BE2C (cell line): ENCODE measurements around the gene RTN4RL2.

Experiments used
- DNase-seq: peaks from one replicate; pipeline ENCODE4 v3.0.0-alpha.2; 2020
- H3K27me3 ChIP-seq: fragments of 250-450 bp; sonication (Bioruptor Pico); 2 replicates; pipeline ENCODE4 v1.5.1; 2020; ENCODE audit warnings: mild to moderate bottlenecking
- H3K36me3 ChIP-seq: fragments of 250-450 bp; sonication (Bioruptor Pico); 2 replicates; pipeline ENCODE4 v1.5.1; 2020; ENCODE audit warnings: mild to moderate bottlenecking
- H3K4me1 ChIP-seq: fragments of 250-450 bp; sonication (Bioruptor Pico); 2 replicates; pipeline ENCODE4 v1.5.1; 2020
- H3K4me3 ChIP-seq: 2 replicates; pipeline ENCODE4 v1.5.1; 2011; ENCODE audit warnings: low read depth, low read length
- H3K9me3 ChIP-seq: fragments of 250-450 bp; sonication (Bioruptor Pico); 2 replicates; pipeline ENCODE4 v1.5.1; 2020
- TF ChIP-seq, protein P1 (sequence below): IDR thresholded peaks from 2 replicates; pipeline ENCODE4 v1.5.1; 2012; ENCODE audit warnings: mild to moderate bottlenecking, low read depth, low read length

Gene RTN4RL2

DNA sequence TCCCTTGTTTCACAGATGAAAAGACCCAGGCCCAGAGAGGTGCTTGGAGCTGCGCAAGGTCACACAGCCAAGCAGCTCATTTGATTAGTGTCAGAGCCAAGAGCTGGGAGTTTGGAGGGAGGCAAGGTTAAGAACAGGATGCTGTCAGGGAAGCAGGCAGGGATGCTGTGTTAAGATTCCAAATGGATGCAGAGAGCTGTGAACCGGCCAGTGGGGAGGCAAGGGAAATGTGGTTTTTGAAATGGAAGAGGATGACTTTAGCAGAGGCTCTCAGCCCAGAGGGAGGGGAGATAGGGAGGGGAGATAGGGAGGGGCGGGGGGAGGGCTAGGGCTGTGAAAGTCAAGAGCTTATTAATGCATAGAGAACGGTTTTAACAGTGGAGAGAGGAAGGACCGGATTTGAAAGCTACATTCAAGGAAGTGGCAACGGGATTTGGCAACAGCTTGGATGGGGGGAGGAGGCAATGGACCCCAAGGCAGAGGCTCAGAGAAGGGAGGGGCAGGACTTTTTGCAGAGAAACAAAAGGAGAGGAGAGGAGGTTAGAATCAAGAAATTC lies 13.0 kb downstream of the RTN4RL2 start:
- no peak for DNase-seq
- TF ChIP-seq, protein P1, sequence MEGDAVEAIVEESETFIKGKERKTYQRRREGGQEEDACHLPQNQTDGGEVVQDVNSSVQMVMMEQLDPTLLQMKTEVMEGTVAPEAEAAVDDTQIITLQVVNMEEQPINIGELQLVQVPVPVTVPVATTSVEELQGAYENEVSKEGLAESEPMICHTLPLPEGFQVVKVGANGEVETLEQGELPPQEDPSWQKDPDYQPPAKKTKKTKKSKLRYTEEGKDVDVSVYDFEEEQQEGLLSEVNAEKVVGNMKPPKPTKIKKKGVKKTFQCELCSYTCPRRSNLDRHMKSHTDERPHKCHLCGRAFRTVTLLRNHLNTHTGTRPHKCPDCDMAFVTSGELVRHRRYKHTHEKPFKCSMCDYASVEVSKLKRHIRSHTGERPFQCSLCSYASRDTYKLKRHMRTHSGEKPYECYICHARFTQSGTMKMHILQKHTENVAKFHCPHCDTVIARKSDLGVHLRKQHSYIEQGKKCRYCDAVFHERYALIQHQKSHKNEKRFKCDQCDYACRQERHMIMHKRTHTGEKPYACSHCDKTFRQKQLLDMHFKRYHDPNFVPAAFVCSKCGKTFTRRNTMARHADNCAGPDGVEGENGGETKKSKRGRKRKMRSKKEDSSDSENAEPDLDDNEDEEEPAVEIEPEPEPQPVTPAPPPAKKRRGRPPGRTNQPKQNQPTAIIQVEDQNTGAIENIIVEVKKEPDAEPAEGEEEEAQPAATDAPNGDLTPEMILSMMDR: no peak
- Histone ChIP-seq H3K4me1 (no peaks in the 10 kb centered on the region), H3K9me3 (no peaks in the 10 kb centered on the region), H3K36me3 (no peaks in the 10 kb centered on the region), H3K27me3 (peaks cover 15% of the 10 kb centered on the region), H3K4me3 (no peak overlapping the region)

DNA sequence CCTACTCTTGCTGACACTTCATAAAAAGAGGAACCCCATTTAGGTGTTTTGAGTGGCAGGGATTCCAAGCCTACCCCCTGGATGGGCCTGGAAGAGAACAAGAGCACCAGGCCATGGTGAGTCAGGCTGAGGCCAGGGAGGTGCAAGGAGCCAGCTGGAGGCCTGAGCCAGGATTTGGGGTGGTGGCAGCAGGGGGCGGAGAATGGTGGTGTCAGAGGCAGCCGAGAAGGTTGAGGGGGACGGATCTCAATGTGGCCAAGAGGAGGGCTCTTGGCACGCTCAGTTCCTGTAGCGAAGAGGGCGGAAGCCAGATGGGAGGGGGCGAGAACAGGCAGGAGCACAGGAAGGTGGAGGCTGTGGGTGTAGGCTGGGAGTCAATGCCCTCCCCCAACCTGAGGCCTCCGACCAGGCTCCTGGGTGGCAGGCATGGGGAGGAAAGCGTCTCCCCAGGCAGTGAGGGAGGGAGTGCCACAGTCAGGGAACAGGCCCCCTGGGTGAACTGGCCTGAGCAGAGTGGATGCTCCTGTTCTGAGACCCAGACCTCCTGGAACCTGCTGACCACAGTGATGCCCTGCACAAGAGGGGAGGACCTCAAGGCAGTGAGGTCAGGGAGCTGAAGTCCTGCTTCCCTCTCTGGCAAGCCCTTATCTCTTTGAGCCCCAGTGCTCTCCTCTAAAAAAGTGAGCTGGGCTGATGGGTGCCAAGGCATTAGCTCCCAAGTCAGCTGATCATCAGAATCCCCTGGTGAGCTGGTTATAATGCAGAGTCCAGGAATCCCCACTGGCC lies 13.9 kb downstream of the RTN4RL2 start:
- H3K4me1 ChIP-seq: no peaks in the 10 kb centered on the region
- H3K36me3 ChIP-seq: no peaks in the 10 kb centered on the region
- H3K9me3 ChIP-seq: no peaks in the 10 kb centered on the region
- H3K4me3 ChIP-seq: no peak overlapping the region
- DNase-seq: no peak
- peaks cover 15% of the 10 kb centered on the region for H3K27me3 ChIP-seq
- TF ChIP-seq, protein P1: no peak

DNA sequence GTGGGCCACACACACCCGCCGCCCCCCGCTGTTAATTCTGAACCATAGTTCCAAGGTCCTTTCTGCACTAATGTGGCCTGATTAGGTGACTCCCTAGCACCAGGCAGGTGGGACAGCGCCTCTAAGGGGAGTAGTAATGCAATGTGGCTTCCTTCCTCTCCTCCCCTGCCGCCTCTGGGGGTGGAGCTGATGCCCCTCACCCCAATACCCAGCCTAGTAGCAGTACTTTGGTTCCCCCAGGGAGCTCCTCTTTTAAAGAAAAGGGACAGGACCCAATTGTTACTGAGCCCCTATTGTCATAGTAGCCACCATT lies 14.4 kb downstream of the RTN4RL2 start:
- H3K4me1 ChIP-seq: no peaks in the 10 kb centered on the region
- H3K4me3 ChIP-seq: no peak overlapping the region
- TF ChIP-seq, protein P1: no peak
- no peaks in the 10 kb centered on the region for H3K9me3 ChIP-seq
- peaks cover 15% of the 10 kb centered on the region for H3K27me3 ChIP-seq
- DNase-seq: no peak
- H3K36me3 ChIP-seq: no peaks in the 10 kb centered on the region

DNA sequence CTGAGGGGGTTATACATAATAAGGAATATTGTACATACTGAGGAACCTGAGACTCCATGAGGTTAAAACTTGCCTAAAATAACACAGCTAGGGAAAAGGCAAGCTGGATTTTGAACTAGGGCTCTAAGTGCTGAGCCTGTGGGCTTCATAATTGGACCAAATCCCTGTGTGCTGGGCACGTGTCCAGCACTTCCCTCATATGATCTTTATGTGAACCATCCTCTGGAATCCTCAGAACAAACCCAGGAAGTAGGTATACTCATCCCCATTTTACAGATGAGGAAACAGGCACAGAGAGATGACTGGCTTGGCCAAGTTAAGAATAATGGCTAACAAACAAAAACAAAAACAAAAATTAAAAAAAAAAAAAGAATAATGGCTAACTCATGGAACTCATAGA lies 14.9 kb downstream of the RTN4RL2 start:
- TF ChIP-seq, protein P1: no peak
- Histone ChIP-seq H3K27me3 (peaks cover 15% of the 10 kb centered on the region), H3K4me1 (no peaks in the 10 kb centered on the region)

DNA sequence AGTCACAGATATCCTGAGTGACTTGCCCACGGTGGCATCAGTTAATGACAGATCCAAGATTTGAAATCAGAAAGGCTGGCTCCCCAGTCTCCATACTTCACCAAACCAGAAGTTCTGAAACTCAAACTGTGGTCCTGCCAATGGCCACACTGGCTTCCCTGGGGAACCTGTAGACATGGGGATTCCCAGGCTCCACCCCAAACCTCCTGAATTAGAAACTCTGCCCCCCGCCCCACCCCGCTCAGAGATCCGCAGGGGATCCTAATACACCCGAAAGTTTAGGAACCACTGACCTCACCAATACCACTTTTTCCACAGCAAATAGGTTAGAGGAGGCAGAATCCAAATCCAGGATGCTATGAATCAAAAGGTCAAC lies 15.3 kb downstream of the RTN4RL2 start:
- no peaks in the 10 kb centered on the region for H3K36me3 ChIP-seq
- peaks cover 15% of the 10 kb centered on the region for H3K27me3 ChIP-seq
- H3K9me3 ChIP-seq: no peaks in the 10 kb centered on the region
- TF ChIP-seq, protein P1: no peak
- no peaks in the 10 kb centered on the region for H3K4me1 ChIP-seq
- H3K4me3 ChIP-seq: no peak overlapping the region
- DNase-seq: no peak

More for the DNA sequence above, 14.9 kb downstream of the RTN4RL2 start:
- no peaks in the 10 kb centered on the region for H3K9me3 ChIP-seq
- no peak overlapping the region for H3K4me3 ChIP-seq
- no peaks in the 10 kb centered on the region for H3K36me3 ChIP-seq
- no peak for DNase-seq

DNA sequence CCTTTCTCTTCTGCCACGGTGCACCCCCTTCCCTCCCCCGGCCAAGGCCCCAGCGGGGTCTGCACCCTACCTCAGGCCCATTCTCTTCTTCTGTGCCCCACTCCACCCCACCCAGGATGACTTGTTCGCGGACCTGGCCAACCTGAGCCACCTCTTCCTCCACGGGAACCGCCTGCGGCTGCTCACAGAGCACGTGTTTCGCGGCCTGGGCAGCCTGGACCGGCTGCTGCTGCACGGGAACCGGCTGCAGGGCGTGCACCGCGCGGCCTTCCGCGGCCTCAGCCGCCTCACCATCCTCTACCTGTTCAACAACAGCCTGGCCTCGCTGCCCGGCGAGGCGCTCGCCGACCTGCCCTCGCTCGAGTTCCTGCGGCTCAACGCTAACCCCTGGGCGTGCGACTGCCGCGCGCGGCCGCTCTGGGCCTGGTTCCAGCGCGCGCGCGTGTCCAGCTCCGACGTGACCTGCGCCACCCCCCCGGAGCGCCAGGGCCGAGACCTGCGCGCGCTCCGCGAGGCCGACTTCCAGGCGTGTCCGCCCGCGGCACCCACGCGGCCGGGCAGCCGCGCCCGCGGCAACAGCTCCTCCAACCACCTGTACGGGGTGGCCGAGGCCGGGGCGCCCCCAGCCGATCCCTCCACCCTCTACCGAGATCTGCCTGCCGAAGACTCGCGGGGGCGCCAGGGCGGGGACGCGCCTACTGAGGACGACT lies 15.9 kb downstream of the RTN4RL2 start:
- no peak for DNase-seq
- peaks cover 15% of the 10 kb centered on the region for H3K27me3 ChIP-seq
- H3K36me3 ChIP-seq: no peaks in the 10 kb centered on the region
- TF ChIP-seq, protein P1: no peak
- no peaks in the 10 kb centered on the region for H3K4me1 ChIP-seq
- H3K9me3 ChIP-seq: no peaks in the 10 kb centered on the region
- H3K4me3 ChIP-seq: peak overlapping the region; percentile 20; the same call in 1 of the 2 replicates
